ENCODE measurements around the gene C6orf58.
A peak's percentile ranks its signal among the peaks of the same experiment; 100 is the strongest.
"Not testable (repeated sequence)": the region's sequence is repeated elsewhere in the genome, so short reads cannot be mapped to it uniquely, and the experiment has no call there.

The C6orf58 gene

GRCh38 chr6:127592964-127593363, 16.0 kb downstream of the C6orf58 start:
- DNase-seq: peak; percentile 27

DNA sequence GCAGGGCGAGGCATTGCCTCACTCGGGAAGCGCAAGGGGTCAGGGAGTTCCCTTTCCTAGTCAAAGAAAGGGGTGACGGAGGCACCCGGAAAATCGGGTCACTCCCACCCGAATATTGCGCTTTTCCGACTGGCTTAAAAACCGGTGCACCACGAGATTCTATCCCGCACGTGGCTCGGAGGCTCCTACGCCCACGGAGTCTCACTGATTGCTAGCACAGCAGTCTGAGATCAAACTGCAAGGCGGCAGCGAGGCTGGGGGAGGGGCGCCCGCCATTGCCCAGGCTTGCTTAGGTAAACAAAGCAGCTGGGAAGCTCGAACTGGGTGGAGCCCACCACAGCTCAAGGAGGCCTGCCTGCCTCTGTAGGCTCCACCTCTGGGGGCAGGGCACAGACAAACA, 16.5 kb downstream of the C6orf58 start:
- not testable (repeated sequence) for DNase-seq

- peak; percentile 87 for DNase-seq
Measured at GRCh38 chr6:127606131-127606562, 29.2 kb downstream of the C6orf58 start.

DNA sequence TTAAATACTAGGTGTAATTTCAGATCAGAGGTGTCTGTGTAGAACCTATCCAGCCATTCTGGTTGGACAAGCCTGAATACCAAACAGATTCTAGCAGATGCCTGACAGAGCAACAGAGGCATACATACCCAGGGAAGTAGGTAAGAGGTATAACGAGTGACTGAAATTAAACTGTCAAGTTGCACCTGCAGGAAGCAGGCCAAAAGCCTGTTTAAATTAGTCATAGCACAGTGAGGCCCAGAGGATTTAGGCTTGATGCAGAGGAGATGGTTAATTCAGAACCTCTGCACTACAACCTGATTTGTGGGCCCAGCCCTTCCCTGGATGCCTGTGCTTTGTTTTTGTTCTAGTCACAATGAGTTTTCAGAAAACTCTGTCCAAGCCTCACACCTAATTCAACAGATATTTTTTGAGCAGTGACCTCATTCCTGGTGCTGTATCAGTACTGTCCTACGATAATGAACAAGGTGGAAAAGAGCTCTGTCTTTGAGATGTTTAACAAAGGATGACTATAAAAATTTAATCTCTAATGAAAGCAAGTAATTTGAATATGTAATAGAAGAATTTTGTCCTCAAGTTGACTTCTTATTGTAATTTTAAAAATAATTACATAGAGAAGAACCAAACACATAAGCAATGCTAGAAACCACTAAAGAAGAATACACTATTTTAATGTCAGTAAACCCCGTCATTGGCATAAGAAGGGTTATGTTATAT, 31.7 kb downstream of the C6orf58 start:
- DNase-seq: peak; percentile 20

DNA sequence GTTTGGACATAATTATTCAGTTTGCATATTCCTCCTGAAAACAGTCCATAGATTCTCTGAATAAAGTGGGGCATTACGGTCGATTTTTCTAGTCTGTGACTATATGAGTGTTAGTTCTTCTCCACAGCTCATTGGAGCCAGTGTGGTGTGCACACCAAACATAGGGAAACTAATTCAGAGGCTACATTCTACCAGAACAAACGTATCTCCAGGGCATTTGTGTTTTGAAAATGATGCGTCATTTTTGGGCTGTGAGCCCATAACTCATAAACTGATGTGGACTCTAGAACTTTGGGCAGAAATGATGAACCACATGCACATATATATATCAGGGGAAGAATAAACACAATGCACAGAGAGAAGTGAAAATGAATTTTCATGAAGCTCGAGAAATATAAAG, 41.8 kb downstream of the C6orf58 start:
- no peak for DNase-seq

GRCh38 chr6:127630800-127631199, 53.8 kb downstream of the C6orf58 start:
- DNase-seq: no peak

GRCh38 chr6:127634178-127634577, 57.2 kb downstream of the C6orf58 start:
- peak; percentile 17 for DNase-seq

GRCh38 chr6:127635091-127635490, 58.1 kb downstream of the C6orf58 start:
- peak; percentile 8 for DNase-seq

DNA sequence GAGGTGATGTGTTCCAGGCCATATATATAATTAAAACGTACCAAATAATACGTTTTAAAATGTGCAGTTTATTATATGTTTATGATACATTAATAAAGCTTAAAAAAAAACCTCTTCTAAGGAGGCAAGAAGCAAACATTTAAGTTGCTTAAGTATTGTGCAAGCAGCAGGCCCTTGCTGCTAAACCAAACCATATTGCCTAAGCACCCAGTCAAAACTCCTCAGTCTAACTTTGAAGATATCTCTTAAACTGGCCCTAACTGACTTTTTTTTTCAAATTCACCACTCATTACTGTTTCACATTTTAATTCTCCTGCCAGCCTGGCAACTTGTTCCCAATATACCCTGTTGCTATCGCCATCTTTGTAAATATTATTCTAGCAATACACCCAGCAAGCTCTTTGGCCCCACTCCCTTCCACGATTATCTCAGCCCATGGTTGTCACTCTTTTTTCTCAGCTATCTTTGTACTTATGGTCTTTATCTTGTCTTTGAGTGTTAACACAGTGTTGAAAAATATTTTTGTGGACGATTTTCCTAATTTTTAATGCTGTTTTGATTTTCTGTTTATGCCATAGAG, 60.9 kb downstream of the C6orf58 start:
- DNase-seq: no peak

All from NCI-H69 (cell line).